GM18505 (cell line): ENCODE results near the gene HNRNPA2B1.

ENCODE experiments used
- ATAC-seq: cut with Tn5 transposase; IDR thresholded peaks from one replicate; pipeline ENCODE4 v1.9.1; 2021; ENCODE audit not compliant: unreplicated experiment
- POLR2A ChIP-seq: IDR thresholded peaks from 4 replicates; pipeline ENCODE4 v1.6.1; 2011; ENCODE audit warnings: borderline replicate concordance; ENCODE audit not compliant: insufficient read depth, insufficient read length; ENCODE audit errors: extremely low read depth

The HNRNPA2B1 gene

GRCh38 chr7:26193432-26194207, 6.9 kb downstream of the HNRNPA2B1 start:
- no peak for ATAC-seq
- TF ChIP-seq POLR2A: no peak

- TF ChIP-seq POLR2A: no peak
- ATAC-seq: no peak
These were observed 8.0 kb downstream of the HNRNPA2B1 start for GRCh38 chr7:26192485-26193087.

- TF ChIP-seq POLR2A: no peak
- no peak for ATAC-seq
These were observed 8.5 kb downstream of the HNRNPA2B1 start for GRCh38 chr7:26191974-26192479.

- peak; percentile 15 for TF ChIP-seq POLR2A
- no peak for ATAC-seq
These were observed 9.1 kb downstream of the HNRNPA2B1 start for GRCh38 chr7:26191233-26191973.

- ATAC-seq: no peak
- no peak for TF ChIP-seq POLR2A
These were observed 10.1 kb downstream of the HNRNPA2B1 start for GRCh38 chr7:26190417-26190869.

- ATAC-seq: no peak
- no peak for TF ChIP-seq POLR2A
These were observed 10.8 kb downstream of the HNRNPA2B1 start for GRCh38 chr7:26189697-26190096.

GRCh38 chr7:26188957-26189541, 11.5 kb downstream of the HNRNPA2B1 start:
- no peak for TF ChIP-seq POLR2A
- no peak for ATAC-seq

GRCh38 chr7:26188206-26188956, 12.2 kb downstream of the HNRNPA2B1 start:
- no peak for TF ChIP-seq POLR2A
- ATAC-seq: no peak

- ATAC-seq: no peak
- TF ChIP-seq POLR2A: no peak
These were observed 13.0 kb downstream of the HNRNPA2B1 start for GRCh38 chr7:26187380-26188205.

GRCh38 chr7:26186364-26187311, 13.9 kb downstream of the HNRNPA2B1 start:
- ATAC-seq: no peak
- TF ChIP-seq POLR2A: peak; percentile 24

GRCh38 chr7:26185844-26186180, 14.7 kb downstream of the HNRNPA2B1 start:
- no peak for TF ChIP-seq POLR2A
- no peak for ATAC-seq
